H9 (cell line): ENCODE data around the gene PPIP5K2. TPM values are rescaled to one million over a fixed set of nuclear protein-coding genes. Genes with fewer than 3 reads are reported as not detected.

Experiments
- DNase-seq: peaks from one replicate; pipeline ENCODE4 v3.0.0-alpha.2; 2017
- H2AFZ ChIP-seq: one replicate; pipeline ENCODE4 v1.6.1; 2013; ENCODE audit warnings: mild to moderate bottlenecking, low read length, control low read depth, moderate library complexity
- H2AK5ac ChIP-seq: 2 replicates; pipeline ENCODE4 v1.6.1; 2013; ENCODE audit warnings: low read length, control low read depth, mixed read lengths; ENCODE audit not compliant: insufficient read length
- H2BK120ac ChIP-seq: one replicate; pipeline ENCODE4 v1.6.1; 2013; ENCODE audit warnings: low read depth, mild to moderate bottlenecking, low read length, control low read depth, inconsistent platforms; ENCODE audit not compliant: poor library complexity, severe bottlenecking
- H2BK12ac ChIP-seq: 2 replicates; pipeline ENCODE4 v1.6.1; 2013; ENCODE audit warnings: low read length, control low read depth, mixed read lengths, low read depth; ENCODE audit not compliant: insufficient read length
- H2BK15ac ChIP-seq: 2 replicates; pipeline ENCODE4 v1.6.1; 2013; ENCODE audit warnings: low read depth, low read length, control low read depth
- H2BK20ac ChIP-seq: one replicate; pipeline ENCODE4 v1.6.1; 2013; ENCODE audit warnings: low read depth, mild to moderate bottlenecking, low read length, control low read depth, inconsistent platforms; ENCODE audit not compliant: poor library complexity, severe bottlenecking
- H2BK5ac ChIP-seq: 2 replicates; pipeline ENCODE4 v1.6.1; 2013; ENCODE audit warnings: low read length, control low read depth, mixed read lengths; ENCODE audit not compliant: insufficient read length
- H3K14ac ChIP-seq: 2 replicates; pipeline ENCODE4 v1.6.1; 2013; ENCODE audit warnings: low read length, control low read depth; ENCODE audit not compliant: insufficient read depth
- H3K18ac ChIP-seq: 2 replicates; pipeline ENCODE4 v1.6.1; 2013; ENCODE audit warnings: low read depth, mild to moderate bottlenecking, mixed read lengths, low read length, control low read depth; ENCODE audit not compliant: insufficient read length
- H3K23ac ChIP-seq: 2 replicates; pipeline ENCODE4 v1.6.1; 2013; ENCODE audit warnings: low read length, control low read depth, mixed read lengths, low read depth; ENCODE audit not compliant: insufficient read length
- H3K23me2 ChIP-seq: 2 replicates; pipeline ENCODE4 v1.6.1; 2013; ENCODE audit warnings: low read depth, mild to moderate bottlenecking, mixed read lengths, low read length, control low read depth; ENCODE audit not compliant: insufficient read length, poor library complexity, severe bottlenecking
- H3K27ac ChIP-seq: 2 replicates; pipeline ENCODE4 v1.5.1; 2013; ENCODE audit warnings: low read length, control low read depth, mixed read lengths, low read depth; ENCODE audit not compliant: insufficient read length
- H3K27me3 ChIP-seq: 2 replicates; pipeline ENCODE4 v1.6.1; 2013; ENCODE audit warnings: low read length, control low read depth, inconsistent platforms; ENCODE audit not compliant: insufficient read depth
- H3K4ac ChIP-seq: 2 replicates; pipeline ENCODE4 v1.6.1; 2013; ENCODE audit warnings: low read depth, mild to moderate bottlenecking, control low read depth, inconsistent platforms, low read length, moderate library complexity
- H3K4me1 ChIP-seq: 2 replicates; pipeline ENCODE4 v1.6.1; 2013; ENCODE audit warnings: low read length, control low read depth, inconsistent platforms; ENCODE audit not compliant: insufficient read depth
- H3K4me2 ChIP-seq: 2 replicates; pipeline ENCODE4 v1.6.1; 2013; ENCODE audit warnings: low read length, control low read depth, mixed read lengths; ENCODE audit not compliant: insufficient read length, insufficient read depth
- H3K56ac ChIP-seq: 2 replicates; pipeline ENCODE4 v1.6.1; 2013; ENCODE audit warnings: low read depth, mild to moderate bottlenecking, mixed read lengths, low read length, control low read depth; ENCODE audit not compliant: insufficient read length
- H3K79me1 ChIP-seq: 2 replicates; pipeline ENCODE4 v1.6.1; 2013; ENCODE audit warnings: low read depth, mild to moderate bottlenecking, moderate library complexity, low read length, control low read depth, inconsistent platforms; ENCODE audit not compliant: insufficient read depth, poor library complexity, severe bottlenecking
- H3K79me2 ChIP-seq: 2 replicates; pipeline ENCODE4 v1.6.1; 2013; ENCODE audit warnings: low read length, control low read depth, inconsistent platforms; ENCODE audit not compliant: insufficient read depth
- H3K9ac ChIP-seq: 2 replicates; pipeline ENCODE4 v1.6.1; 2013; ENCODE audit warnings: low read length, control low read depth, mixed read lengths; ENCODE audit not compliant: insufficient read length; ENCODE audit errors: extremely low read depth
- H3K9me3 ChIP-seq: one replicate; pipeline ENCODE4 v1.6.1; 2013; ENCODE audit warnings: low read depth, low read length, inconsistent platforms; ENCODE audit not compliant: control insufficient read depth
- H3T11ph ChIP-seq: one replicate; pipeline ENCODE4 v1.6.1; 2013; ENCODE audit warnings: mild to moderate bottlenecking, low read length, control low read depth, inconsistent platforms
- H4K20me1 ChIP-seq: one replicate; pipeline ENCODE4 v1.6.1; 2013; ENCODE audit not compliant: control insufficient read depth, insufficient read length, insufficient read depth
- H4K5ac ChIP-seq: 2 replicates; pipeline ENCODE4 v1.6.1; 2013; ENCODE audit warnings: low read depth, mild to moderate bottlenecking, mixed read lengths, low read length, control low read depth; ENCODE audit not compliant: insufficient read length
- H4K8ac ChIP-seq: replicated peaks from 2 replicates; pipeline ENCODE4 v1.6.1; 2013; ENCODE audit warnings: low read length, control low read depth, mixed read lengths, low read depth; ENCODE audit not compliant: insufficient read length
- H4K91ac ChIP-seq: 2 replicates; pipeline ENCODE4 v1.6.1; 2013; ENCODE audit warnings: low read depth, mild to moderate bottlenecking, moderate library complexity, mixed read lengths, low read length, control low read depth; ENCODE audit not compliant: insufficient read length
- H3K27ac Mint-ChIP-seq, 3 experiments: 2 replicates in 2 of 3; 3 replicates in 1 of 3; pipeline ENCODE4 v1.8.0; 2020 to 2021; ENCODE audit warnings: mixed read lengths in 3 of 3, mild to moderate bottlenecking in 1 of 3, moderate library complexity in 1 of 3
- H3K27me3 Mint-ChIP-seq: 2 replicates; pipeline ENCODE4 v1.8.0; 2021; ENCODE audit warnings: low read depth, mild to moderate bottlenecking, moderate library complexity, mixed read lengths
- H3K36me3 Mint-ChIP-seq, 3 experiments: 2 replicates in 2 of 3; 3 replicates in 1 of 3; pipeline ENCODE4 v1.8.0; 2020 to 2021; ENCODE audit warnings: low read depth in 3 of 3, mixed read lengths in 3 of 3; ENCODE audit not compliant: insufficient read depth in 1 of 3
- H3K4me1 Mint-ChIP-seq, 2 experiments: 2 replicates each; pipeline ENCODE4 v1.8.0; 2020; ENCODE audit warnings: mixed read lengths in 2 of 2
- H3K4me3 Mint-ChIP-seq, 2 experiments: 2 replicates in 1 of 2; 3 replicates in 1 of 2; pipeline ENCODE4 v1.8.0; 2020 to 2021; ENCODE audit warnings: mild to moderate bottlenecking in 2 of 2, mixed read lengths in 2 of 2, moderate library complexity in 1 of 2
- H3K9me3 Mint-ChIP-seq, 2 experiments: 2 replicates in 1 of 2; 3 replicates in 1 of 2; pipeline ENCODE4 v1.8.0; 2020; ENCODE audit warnings: mild to moderate bottlenecking in 2 of 2, mixed read lengths in 2 of 2, moderate library complexity in 1 of 2
- CTCF ChIP-seq: fragments of 200-600 bp; sonication (generic); conservative IDR thresholded peaks from 3 replicates; pipeline ENCODE4 v1.8.0; 2021; ENCODE audit warnings: antibody characterized with exemption, mild to moderate bottlenecking
- WGBS: extraction: QIAGEN DNeasy Blood & Tissue Kit; methylation state at CpG from one replicate; pipeline ENCODE4 v1.1.7; 2013; ENCODE audit warnings: missing lambda C conversion rate, low lambda C conversion rate, mixed read lengths; ENCODE audit not compliant: insufficient read length; ENCODE audit errors: extremely low coverage; 5-methylcytosine and 5-hydroxymethylcytosine counted together
- total RNA-seq: library from RNA; stranded (reverse); gene quantifications from 2 replicates; pipeline ENCODE4 v1.2.1, GENCODE V29; 2021

PPIP5K2 gene
- total RNA-seq, 1 experiment from 2014 or later, result 43.8 TPM

GRCh38 chr5:103207011-103207410 is 86.9 kb downstream of the PPIP5K2 start:
- Histone ChIP-seq H3K27ac (no peak overlapping the region), H4K20me1 (no peaks in the 10 kb centered on the region), H3K79me1 (no peaks in the 10 kb centered on the region), H3K18ac (no peak overlapping the region), H4K5ac (no peak overlapping the region), H2BK5ac (no peak overlapping the region), H3K27me3 (no peaks in the 10 kb centered on the region), H4K91ac (no peak overlapping the region), H3K79me2 (no peaks in the 10 kb centered on the region), H4K8ac (no peak overlapping the region), H2BK120ac (no peak overlapping the region), H2BK12ac (no peak overlapping the region), H2AFZ (no peak overlapping the region), H3K23me2 (no peaks in the 10 kb centered on the region), H3K23ac (no peak overlapping the region), H3K9ac (no peak overlapping the region), H3K4me2 (no peak overlapping the region), H3K4ac (no peak overlapping the region), H3K4me1 (no peaks in the 10 kb centered on the region), H2AK5ac (no peak overlapping the region), H2BK20ac (no peak overlapping the region), H2BK15ac (no peak overlapping the region), H3K9me3 (no peaks in the 10 kb centered on the region), H3K14ac (no peak overlapping the region), H3K56ac (no peak overlapping the region), H3T11ph (no peak overlapping the region)
- Mint-ChIP-seq H3K4me3 (no peak overlapping the region), H3K36me3 (no peaks in the 10 kb centered on the region; a peak in 2 of 7 replicates), H3K9me3 (no peaks in the 10 kb centered on the region), H3K27ac (no peak overlapping the region), H3K27me3 (no peaks in the 10 kb centered on the region), H3K4me1 (peaks cover 3 to 6% of the 10 kb centered on the region in 2 experiments; a peak in 1 of 4 replicates)
- no peak for DNase-seq
- no CpG with 5 or more reads among the region's 1 CpG for WGBS
- no peak for TF ChIP-seq CTCF
